Tibial nerve (tissue), 4 donors: ENCODE measurements around the gene NCEH1.

Experiments used
- CTCF ChIP-seq, 5 experiments: fragments of 200-600 bp in 3 of 5; fragments of 450-650 bp in 2 of 5; sonication (generic) in 3 of 5; IDR thresholded peaks; one replicate each; pipeline ENCODE4 v1.5.1; 2016 to 2019; ENCODE audit warnings: antibody characterized with exemption in 5 of 5, mild to moderate bottlenecking in 3 of 5, moderate library complexity in 2 of 5
- EP300 ChIP-seq, 2 donors: sonication (generic); formaldehyde crosslinking; IDR thresholded peaks; one replicate each; pipeline ENCODE4 v1.6.1; 2017; ENCODE audit warnings: antibody characterized with exemption in 2 of 2, mild to moderate bottlenecking in 1 of 2
- POLR2A ChIP-seq, 2 donors: fragments of 450-650 bp; IDR thresholded peaks; one replicate each; pipeline ENCODE4 v1.6.1; 2017; ENCODE audit warnings: antibody characterized with exemption in 2 of 2, mild to moderate bottlenecking in 2 of 2, moderate library complexity in 2 of 2

GRCh38 chr3:172615296-172615695 is 95.6 kb downstream of the NCEH1 start:
- TF ChIP-seq CTCF (IDR thresholded peaks at IDR 0.05) (no peak), POLR2A (IDR thresholded peaks at IDR 0.05) (no peak), EP300 (IDR thresholded peaks at IDR 0.05) (no peak)
